ENCODE results near the gene IER3. TPM values are rescaled to one million over a fixed set of nuclear protein-coding genes. Genes with fewer than 3 reads are reported as not detected.

IER3 gene
- total RNA-seq, 1 experiment from 2014 or later: 195 TPM

GRCh38 chr6:30749554-30750378 is 5.4 kb upstream of the IER3 start:
- peak; percentile 67 for DNase-seq (ENCODE audit: low read depth)

GRCh38 chr6:30748851-30749540 is 4.6 kb upstream of the IER3 start:
- DNase-seq (ENCODE audit: low read depth): peak; percentile 95

GRCh38 chr6:30747902-30748769 is 3.8 kb upstream of the IER3 start:
- DNase-seq (ENCODE audit: low read depth): peak; percentile 61

- DNase-seq (ENCODE audit: low read depth): peak; percentile 78
These were observed 2.9 kb upstream of the IER3 start for GRCh38 chr6:30747300-30747687.

- no peak for DNase-seq (ENCODE audit: low read depth)
These were observed 971 bp downstream of the IER3 start for GRCh38 chr6:30743099-30744053.

- peak; percentile 98 for DNase-seq (ENCODE audit: low read depth)
These were observed 1.8 kb downstream of the IER3 start, which contains the start of gene FLOT1 for GRCh38 chr6:30742316-30743098. FLOT1 (minus strand) TSS chr6:30742687; CDS start chr6:30742189, 498 bp downstream.

GRCh38 chr6:30741789-30742315 is 2.5 kb downstream of the IER3 start:
- DNase-seq (ENCODE audit: low read depth): peak; percentile 48

GRCh38 chr6:30741063-30741779 is 3.1 kb downstream of the IER3 start:
- no peak for DNase-seq (ENCODE audit: low read depth)

- DNase-seq (ENCODE audit: low read depth): no peak
These were observed 3.8 kb downstream of the IER3 start for GRCh38 chr6:30740540-30740870.

- no peak for DNase-seq (ENCODE audit: low read depth)
These were observed 5.8 kb downstream of the IER3 start for GRCh38 chr6:30738532-30738931.

- no peak for DNase-seq (ENCODE audit: low read depth)
These were observed 8.6 kb downstream of the IER3 start for GRCh38 chr6:30735668-30736314.

- no peak for DNase-seq (ENCODE audit: low read depth)
These were observed 12.0 kb downstream of the IER3 start for GRCh38 chr6:30732237-30732943.

- peak; percentile 58 for DNase-seq (ENCODE audit: low read depth)
These were observed 13.5 kb downstream of the IER3 start for GRCh38 chr6:30730601-30731435.

- no peak for DNase-seq (ENCODE audit: low read depth)
These were observed 16.3 kb downstream of the IER3 start for GRCh38 chr6:30727920-30728553.

- no peak for DNase-seq (ENCODE audit: low read depth)
These were observed 17.6 kb downstream of the IER3 start for GRCh38 chr6:30726506-30727413.
